Breast epithelium (tissue), 3 donors: ENCODE results near the gene YAP1.

Experiments
- POLR2A ChIP-seq: fragments of 450-650 bp; IDR thresholded peaks from one replicate; pipeline ENCODE4 v1.6.1; 2016; ENCODE audit warnings: antibody characterized with exemption, mild to moderate bottlenecking, moderate library complexity
- TF ChIP-seq, protein P1 (sequence below), 3 donors: fragments of 450-650 bp; IDR thresholded peaks; one replicate each; pipeline ENCODE4 v1.5.1; 2016 to 2017; ENCODE audit warnings: antibody characterized with exemption in 3 of 3, mild to moderate bottlenecking in 3 of 3, moderate library complexity in 3 of 3

DNA sequence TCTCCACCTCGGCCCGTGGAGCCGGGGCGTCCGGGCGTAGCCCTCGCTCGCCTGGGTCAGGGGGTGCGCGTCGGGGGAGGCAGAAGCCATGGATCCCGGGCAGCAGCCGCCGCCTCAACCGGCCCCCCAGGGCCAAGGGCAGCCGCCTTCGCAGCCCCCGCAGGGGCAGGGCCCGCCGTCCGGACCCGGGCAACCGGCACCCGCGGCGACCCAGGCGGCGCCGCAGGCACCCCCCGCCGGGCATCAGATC, 439 bp downstream of the YAP1 start:
- TF ChIP-seq, protein P1, sequence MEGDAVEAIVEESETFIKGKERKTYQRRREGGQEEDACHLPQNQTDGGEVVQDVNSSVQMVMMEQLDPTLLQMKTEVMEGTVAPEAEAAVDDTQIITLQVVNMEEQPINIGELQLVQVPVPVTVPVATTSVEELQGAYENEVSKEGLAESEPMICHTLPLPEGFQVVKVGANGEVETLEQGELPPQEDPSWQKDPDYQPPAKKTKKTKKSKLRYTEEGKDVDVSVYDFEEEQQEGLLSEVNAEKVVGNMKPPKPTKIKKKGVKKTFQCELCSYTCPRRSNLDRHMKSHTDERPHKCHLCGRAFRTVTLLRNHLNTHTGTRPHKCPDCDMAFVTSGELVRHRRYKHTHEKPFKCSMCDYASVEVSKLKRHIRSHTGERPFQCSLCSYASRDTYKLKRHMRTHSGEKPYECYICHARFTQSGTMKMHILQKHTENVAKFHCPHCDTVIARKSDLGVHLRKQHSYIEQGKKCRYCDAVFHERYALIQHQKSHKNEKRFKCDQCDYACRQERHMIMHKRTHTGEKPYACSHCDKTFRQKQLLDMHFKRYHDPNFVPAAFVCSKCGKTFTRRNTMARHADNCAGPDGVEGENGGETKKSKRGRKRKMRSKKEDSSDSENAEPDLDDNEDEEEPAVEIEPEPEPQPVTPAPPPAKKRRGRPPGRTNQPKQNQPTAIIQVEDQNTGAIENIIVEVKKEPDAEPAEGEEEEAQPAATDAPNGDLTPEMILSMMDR (IDR thresholded peaks at IDR 0.05): no peak
- no peak for TF ChIP-seq POLR2A
